ENCODE results near the gene CFAP46.
"Not testable (repeated sequence)": the region's sequence is repeated elsewhere in the genome, so short reads cannot be mapped to it uniquely, and the experiment has no call there.

Gene CFAP46

GRCh38 chr10:132803416-132804210 lies 138.8 kb downstream of the CFAP46 start:
- no peak for DNase-seq

GRCh38 chr10:132802694-132803320 lies 139.6 kb downstream of the CFAP46 start:
- DNase-seq, result no peak

- DNase-seq, result no peak
Measured at GRCh38 chr10:132802048-132802447, 140.3 kb downstream of the CFAP46 start.

- DNase-seq, result no peak
Measured at GRCh38 chr10:132799865-132800264, 142.5 kb downstream of the CFAP46 start.

GRCh38 chr10:132798876-132799275 lies 143.5 kb downstream of the CFAP46 start:
- DNase-seq, result no peak

GRCh38 chr10:132798403-132798802 lies 144.0 kb downstream of the CFAP46 start:
- no peak for DNase-seq

GRCh38 chr10:132797986-132798385 lies 144.4 kb downstream of the CFAP46 start:
- DNase-seq, result not testable (repeated sequence)

GRCh38 chr10:132796846-132797245 lies 145.5 kb downstream of the CFAP46 start:
- no peak for DNase-seq

GRCh38 chr10:132793871-132794849 lies 148.2 kb downstream of the CFAP46 start:
- DNase-seq, result no peak

- no peak for DNase-seq
Measured at GRCh38 chr10:132793213-132793612, 149.2 kb downstream of the CFAP46 start.

- no peak for DNase-seq
Measured at GRCh38 chr10:132792796-132793195, 149.6 kb downstream of the CFAP46 start.

GRCh38 chr10:132792099-132792498 lies 150.3 kb downstream of the CFAP46 start:
- not testable (repeated sequence) for DNase-seq

- no peak for DNase-seq
Measured at GRCh38 chr10:132790934-132791829, 151.2 kb downstream of the CFAP46 start.

- DNase-seq, result no peak
Measured at GRCh38 chr10:132790470-132790869, 151.9 kb downstream of the CFAP46 start.

GRCh38 chr10:132789659-132790148 lies 152.7 kb downstream of the CFAP46 start:
- no peak for DNase-seq

- DNase-seq, result no peak
Measured at GRCh38 chr10:132788831-132789219, 153.5 kb downstream of the CFAP46 start.

GRCh38 chr10:132788180-132788830 lies 154.1 kb downstream of the CFAP46 start:
- DNase-seq, result no peak

- DNase-seq, result no peak
Measured at GRCh38 chr10:132787495-132788179, 154.7 kb downstream of the CFAP46 start.

- DNase-seq, result no peak
Measured at GRCh38 chr10:132786884-132787494, 155.4 kb downstream of the CFAP46 start.

GRCh38 chr10:132786476-132786883 lies 155.9 kb downstream of the CFAP46 start:
- DNase-seq, result no peak

All from stimulated activated CD4-positive, alpha-beta T cell treated with anti-CD3 and anti-CD28 coated beads, Interleukin-4, amount 100 ng/mL, for 24 hours (primary cell).